GM12801 (cell line): ENCODE results near the gene LTK.

ENCODE experiments used
- CTCF ChIP-seq: IDR thresholded peaks from one replicate; pipeline ENCODE4 v1.5.1; 2011; ENCODE audit warnings: control low read depth; ENCODE audit not compliant: insufficient read length; ENCODE audit errors: extremely low read depth

The LTK gene

GRCh38 chr15:41511331-41511898, 2.2 kb downstream of the LTK start:
- TF ChIP-seq CTCF: no peak

GRCh38 chr15:41510728-41511127, 2.9 kb downstream of the LTK start:
- TF ChIP-seq CTCF: no peak

- TF ChIP-seq CTCF: no peak
These were observed 5.8 kb downstream of the LTK start for GRCh38 chr15:41507820-41508290.

GRCh38 chr15:41506796-41507341, 6.8 kb downstream of the LTK start:
- no peak for TF ChIP-seq CTCF

- no peak for TF ChIP-seq CTCF
These were observed 7.9 kb downstream of the LTK start for GRCh38 chr15:41505776-41506175.

- no peak for TF ChIP-seq CTCF
These were observed 8.7 kb downstream of the LTK start for GRCh38 chr15:41504751-41505492.

GRCh38 chr15:41503669-41504010, 10.0 kb downstream of the LTK start:
- TF ChIP-seq CTCF: no peak
